Stimulated activated CD8-positive, alpha-beta memory T cell treated with anti-CD3 and anti-CD28 coated beads, Interleukin-15, amount 100 ng/mL, for 1 hour (primary cell): ENCODE measurements around the gene LRRC59.
"Not testable (repeated sequence)": the region's sequence is repeated elsewhere in the genome, so short reads cannot be mapped to it uniquely, and the experiment has no call there.

Source experiments
- DNase-seq: peaks from one replicate; pipeline ENCODE4 v3.0.0-alpha.2; 2020; ENCODE audit warnings: low read depth

Gene LRRC59

DNA sequence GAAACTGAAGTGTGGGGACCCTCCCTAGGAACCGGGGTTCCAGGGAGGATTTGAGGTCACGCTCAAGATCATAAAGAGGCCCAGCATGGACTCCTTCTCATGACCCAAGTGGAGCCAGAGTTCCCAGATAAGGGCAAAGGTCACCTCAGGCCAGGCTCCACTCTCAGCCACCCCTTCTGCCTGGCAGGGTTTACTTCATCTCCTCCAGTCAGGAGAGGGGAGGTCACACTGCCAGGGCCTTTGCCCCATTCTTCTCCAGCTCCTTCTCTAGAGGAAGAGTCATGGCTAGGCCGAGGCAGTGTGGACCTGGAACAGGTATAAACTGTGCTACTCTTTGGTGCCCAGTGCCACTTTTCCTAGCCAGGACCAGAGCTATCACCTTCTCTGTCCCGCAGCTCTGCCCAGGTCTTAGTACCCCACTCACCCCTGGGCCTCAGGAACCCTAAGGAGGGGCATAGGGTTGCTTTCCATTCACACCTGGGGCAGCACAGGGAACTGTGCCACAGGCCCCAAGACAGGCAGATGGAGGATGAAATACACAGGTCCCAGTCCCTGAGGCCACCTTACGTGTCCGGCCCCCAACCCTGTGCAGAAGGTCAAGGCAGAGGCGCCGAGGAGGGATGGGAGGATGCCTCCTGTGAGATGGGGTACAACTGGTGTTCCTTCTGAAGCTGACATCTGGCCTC is 27.8 kb upstream of the LRRC59 start:
- DNase-seq: no peak

DNA sequence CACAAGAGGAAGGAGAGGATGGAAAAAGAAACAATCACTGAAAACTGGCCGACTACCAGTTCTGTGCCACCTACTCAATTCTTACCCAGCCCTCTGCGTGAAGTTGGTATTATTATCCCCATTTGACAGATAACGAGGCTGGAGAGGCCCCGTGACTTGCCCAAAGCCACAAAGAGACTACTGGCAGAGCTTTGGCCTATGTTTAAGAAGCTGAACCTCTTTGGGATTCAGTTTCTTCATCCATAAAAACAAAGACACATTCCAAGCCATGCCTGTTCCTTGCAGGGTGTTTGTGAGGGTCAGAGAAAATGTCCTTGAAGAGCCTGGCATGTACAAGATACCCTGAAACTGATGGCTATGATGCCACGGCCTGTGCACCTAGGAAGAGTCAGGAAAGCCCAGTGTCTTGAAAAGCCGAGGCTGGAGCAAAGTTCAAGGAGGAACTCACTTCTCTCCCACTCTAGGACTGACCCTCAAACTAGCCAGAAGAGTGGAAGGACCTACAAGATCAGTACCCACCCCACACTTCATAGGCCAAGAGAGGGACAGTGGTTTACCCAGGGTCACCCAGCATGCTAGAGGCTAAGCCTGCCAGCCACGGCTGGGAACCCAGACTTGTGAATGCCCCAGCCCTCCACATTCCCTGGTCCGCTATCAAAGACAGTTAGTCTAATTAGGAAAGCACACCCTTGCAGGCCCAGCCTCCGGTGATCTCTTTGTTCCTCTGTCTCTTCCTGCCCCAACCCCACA is 27.1 kb upstream of the LRRC59 start:
- no peak for DNase-seq

DNA sequence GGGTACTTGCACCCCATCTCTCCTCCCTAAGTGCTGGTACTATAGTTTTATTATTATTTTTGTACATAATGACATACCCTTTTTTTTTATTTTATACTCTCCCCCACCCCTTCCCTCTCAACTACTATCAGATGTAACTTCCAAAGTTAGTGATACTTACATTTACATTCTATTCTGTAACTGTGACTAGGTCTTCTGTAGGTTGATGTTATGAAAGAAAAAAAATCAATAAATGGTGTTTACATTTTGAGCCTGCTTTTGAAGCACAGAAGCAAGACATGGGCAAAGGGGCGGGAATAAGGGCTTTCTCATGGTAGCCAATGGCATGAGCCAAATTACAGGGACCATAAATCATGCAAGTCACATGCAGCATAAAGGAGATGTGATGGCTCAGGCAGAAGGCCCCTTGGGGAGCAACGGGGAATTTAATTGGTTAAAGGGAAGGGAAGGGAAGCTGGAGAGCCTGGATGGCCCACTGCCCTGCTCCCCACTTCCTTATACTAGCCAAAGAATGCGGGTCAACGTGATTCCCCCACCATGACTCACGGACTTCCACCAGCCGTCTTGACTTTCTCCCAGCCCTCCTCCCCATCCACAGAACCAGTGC is 26.3 kb upstream of the LRRC59 start:
- no peak for DNase-seq

DNA sequence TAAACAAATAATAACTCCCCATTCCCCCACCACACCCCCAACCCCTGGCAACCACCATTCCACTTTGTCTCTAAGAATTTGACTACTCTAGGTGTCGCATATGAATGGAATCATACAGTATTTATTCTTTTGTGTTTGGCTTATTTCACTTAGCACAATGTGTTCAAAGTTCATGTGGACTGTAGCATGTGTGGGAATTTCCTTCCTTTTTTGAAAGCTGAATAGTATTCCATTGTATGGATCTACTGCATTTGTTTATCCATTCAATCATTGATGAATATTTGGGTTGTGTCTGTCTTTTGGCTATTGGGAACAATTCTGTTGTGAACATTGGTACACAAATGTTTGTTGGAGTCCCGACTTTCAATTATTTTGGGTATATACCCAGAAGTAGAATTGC is 25.4 kb upstream of the LRRC59 start:
- no peak for DNase-seq

DNA sequence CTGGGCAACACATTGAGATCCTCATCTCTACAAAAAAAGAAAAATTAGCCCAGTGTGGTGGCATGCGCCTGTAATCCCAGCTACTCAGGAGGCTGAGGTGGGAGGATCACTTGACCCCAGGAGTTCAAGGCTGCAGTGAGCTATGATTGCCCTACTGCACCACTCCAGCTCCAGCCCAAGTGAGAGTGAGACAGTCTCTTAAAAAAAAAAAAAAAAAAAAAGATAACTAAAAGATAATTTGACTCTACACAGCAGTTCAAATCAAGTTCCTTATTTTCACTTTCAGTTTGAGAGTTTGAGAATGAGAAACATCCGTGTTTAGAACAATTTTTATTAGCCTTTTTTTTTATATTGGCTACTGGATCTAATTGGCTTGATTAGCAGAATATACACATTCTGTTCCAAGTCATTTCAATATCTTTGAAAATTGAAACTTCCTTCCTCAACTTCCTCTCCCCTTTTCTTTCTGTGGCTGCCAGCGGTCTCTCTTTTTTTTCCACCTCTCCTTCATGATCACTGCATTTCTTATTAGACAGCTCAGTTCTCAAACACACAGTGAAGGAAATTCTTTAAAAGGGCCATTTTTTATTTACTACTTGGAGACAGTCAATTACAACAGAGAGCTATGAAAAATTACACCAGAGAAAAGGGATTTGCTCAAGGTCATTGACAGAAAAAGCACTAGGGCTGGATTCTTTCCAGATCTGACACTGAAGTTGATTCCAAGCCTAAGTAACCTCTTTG is 24.2 kb upstream of the LRRC59 start:
- no peak for DNase-seq

DNA sequence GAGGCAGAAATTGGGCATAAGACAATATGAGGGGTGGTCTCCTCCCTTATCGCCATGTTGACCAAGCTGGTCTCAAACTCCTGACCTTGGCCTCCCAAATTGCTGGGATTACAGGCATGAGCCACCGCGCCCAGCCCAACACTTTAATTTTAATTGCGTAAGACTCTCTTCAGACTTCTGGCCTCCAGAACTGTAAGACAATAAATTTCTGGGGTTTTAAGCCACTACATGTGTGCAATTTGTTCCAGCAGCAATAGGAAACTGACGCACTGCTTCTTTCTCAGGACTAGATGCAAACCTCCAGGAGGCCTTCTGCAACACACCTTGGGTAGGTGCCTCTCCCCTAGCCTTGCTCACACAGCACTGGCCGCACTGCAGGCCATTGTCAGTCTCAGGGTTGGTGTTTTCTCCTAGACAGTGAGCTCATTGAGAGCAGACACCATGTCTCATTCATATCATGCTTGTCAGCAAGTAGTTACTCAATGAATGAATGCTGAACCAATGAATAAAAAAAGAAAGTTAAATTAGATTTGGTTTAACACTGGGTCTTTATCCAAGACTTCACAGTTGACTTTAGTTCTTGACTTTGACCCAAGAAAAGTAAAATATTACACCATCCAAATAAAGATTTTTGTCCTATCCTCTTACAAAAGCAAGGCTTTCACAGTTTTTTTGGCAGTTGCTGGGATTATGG is 23.2 kb upstream of the LRRC59 start:
- DNase-seq: no peak

DNA sequence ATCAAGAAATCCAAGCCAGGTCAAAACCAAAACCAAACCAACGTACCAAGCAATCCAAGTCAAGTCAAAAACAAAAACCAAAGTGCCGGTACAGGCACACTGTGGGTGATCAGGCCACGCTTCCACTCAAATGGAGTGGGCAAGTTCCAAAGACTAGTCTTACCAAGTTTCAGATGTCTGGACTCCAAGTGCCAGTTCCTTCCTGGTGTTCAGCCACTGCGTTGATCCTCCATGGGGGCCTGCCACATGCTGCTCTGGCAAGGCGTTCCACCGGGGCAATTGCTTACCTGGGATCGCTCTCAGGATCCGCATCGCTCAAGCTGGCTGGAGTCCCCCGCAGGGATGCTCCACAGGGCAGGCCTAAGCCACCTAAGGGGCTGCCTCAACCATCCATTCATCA is 22.3 kb upstream of the LRRC59 start:
- not testable (repeated sequence) for DNase-seq

DNA sequence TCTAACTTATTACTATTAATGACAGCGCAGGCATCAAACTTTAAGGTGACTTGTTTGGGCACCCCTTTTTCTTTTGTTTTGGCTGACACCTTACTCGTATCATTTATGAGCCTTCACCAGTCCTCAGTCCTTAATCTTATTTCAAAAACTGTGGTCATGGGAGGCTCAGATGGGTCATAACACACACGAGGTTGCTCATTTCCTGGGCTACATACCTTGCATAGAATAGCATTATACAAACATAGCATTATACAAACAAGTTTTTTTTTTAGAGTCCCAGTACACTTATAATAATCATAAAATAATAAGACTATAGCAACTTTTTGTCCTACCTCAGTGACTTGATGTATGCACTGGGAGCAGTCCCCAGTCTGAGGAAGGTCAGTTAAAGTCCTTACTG is 17.5 kb upstream of the LRRC59 start:
- no peak for DNase-seq

DNA sequence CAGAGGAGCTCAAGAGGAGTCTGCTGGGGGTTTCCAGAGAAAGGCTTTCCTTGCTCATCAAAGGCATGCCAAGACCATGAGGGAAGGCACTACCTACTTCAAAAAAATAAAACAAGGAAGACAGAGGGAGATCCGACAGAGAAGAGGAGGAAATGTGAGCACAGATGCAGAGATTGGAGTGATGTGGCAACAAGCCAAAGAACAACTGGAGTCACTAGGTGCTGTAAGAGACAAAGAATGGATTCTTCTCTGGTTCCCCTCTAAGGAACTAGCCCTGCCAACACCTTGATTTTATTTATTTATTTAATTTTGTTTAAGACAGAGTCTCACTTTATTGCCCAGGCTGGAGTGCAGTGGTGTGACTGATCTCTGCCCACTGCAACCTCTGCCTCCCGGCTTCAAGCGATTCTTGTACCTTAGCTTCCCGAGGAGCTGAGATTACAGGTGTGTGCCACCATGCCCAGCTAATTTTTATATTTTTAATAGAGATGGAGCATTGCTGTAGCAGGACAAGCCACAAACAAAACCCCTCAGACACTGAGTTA is 14.9 kb upstream of the LRRC59 start:
- DNase-seq: no peak

DNA sequence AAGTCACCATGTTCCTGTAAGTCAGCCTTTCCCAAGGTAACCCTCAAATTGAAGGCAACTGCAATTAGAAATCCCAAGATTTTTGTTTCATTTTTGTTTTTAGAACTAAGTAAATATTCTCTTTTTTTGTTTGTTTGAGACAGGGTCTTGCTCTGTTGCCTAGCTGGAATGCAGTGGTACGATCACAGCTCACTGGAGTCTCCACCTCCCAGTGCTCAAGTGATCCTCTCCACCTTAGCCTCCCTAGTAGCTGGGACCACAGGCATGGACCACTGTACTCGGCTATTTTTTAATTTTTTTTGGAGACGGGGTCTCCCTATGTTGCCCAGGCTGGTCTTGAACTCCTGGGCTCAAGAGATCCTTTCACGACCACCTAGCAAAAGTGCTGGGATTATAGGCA is 10.6 kb upstream of the LRRC59 start:
- no peak for DNase-seq

DNA sequence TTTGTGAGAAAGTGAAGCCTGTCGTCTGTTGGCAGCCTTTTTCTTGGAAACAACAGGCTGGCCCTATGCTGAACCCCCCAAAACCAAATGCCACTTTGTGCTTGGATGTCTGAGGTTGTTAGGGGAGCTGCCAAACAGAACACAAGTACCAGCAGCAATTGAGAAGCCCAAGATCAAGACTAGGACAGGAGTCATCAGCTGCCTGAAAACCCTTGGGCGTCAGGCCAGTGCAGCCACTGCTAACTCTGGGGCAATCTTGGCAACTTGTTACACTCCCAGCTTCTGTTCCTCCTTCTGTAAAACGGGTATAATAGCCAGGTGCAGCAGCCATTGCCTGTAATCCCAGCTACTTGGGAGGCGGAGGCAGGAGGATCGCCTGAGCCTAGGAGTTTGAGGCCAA is 9.3 kb upstream of the LRRC59 start:
- no peak for DNase-seq

DNA sequence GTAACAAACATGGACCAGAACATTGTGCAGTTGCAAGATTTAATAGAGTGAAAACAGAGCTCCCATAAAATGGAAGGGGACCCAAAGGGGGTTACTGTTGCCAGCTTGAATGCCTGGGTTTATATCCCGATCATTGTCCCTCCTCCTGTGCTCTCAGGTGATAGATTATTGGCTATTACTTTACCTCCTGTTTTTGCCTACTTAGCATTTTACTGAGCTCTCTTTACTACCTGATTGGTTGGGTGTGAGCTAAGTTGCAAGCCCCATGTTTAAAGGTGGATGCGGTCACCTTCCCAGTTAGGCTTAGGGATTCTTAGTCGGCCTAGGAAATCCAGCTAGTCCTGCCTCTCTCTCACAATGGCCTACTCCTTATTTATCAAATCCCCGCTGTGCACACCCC is 8.0 kb upstream of the LRRC59 start:
- DNase-seq: not testable (repeated sequence)

DNA sequence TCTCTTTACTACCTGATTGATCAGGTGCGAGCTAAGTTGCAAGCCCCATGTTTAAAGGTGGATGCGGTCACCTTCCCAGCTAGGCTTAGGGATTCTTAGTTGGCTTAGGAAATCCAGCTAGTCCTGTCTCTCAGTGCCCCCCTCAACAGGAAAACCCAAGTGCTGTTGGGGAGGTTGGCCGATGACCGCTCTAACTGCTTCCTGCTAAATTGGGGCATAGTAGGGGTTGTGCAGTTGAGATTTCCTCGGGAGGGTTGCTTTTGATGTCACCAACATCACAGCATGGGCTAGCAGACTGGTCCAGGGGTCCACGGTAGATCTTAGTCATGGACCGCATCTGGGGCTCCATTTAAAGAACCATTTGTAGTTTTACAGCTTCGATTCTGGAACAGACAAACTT is 2.3 kb upstream of the LRRC59 start:
- not testable (repeated sequence) for DNase-seq

DNA sequence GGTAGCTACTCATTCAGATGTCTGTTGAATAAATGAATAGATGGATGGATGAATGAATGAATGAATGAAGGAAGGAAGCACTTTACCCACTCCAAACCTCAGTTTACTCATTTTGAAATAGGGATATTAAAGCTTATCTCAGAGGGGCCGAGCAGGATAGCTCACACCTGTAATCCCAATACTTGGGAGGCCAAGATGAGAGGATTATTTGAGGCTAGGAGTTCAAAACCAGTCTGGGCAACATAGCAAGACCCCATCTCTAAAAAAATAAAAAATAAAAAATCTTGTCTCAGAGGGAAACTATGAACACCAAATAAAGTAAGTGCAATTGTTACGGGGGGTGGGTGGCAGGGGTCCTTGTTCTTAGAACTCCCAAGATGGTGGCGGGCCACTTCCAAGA is 1.3 kb upstream of the LRRC59 start:
- DNase-seq: not testable (repeated sequence)

DNA sequence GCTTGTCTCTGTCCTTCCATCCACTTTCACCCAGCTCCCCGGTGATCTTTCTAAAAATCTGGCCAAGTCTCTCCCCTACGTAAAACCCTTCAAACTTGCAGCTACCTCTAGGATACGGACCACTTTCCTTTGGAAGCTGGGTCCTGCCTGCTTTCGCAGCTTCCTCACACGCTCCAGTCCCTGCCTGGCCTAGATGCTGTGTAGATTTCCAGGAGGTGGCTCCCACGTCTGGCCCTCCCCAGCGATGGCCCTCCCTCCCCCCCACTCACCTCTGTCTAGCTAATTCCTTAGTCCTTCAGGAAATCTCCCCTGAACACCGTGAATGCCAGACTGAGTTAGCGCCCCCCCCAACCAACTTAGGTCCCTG is 579 bp upstream of the LRRC59 start:
- no peak for DNase-seq

DNA sequence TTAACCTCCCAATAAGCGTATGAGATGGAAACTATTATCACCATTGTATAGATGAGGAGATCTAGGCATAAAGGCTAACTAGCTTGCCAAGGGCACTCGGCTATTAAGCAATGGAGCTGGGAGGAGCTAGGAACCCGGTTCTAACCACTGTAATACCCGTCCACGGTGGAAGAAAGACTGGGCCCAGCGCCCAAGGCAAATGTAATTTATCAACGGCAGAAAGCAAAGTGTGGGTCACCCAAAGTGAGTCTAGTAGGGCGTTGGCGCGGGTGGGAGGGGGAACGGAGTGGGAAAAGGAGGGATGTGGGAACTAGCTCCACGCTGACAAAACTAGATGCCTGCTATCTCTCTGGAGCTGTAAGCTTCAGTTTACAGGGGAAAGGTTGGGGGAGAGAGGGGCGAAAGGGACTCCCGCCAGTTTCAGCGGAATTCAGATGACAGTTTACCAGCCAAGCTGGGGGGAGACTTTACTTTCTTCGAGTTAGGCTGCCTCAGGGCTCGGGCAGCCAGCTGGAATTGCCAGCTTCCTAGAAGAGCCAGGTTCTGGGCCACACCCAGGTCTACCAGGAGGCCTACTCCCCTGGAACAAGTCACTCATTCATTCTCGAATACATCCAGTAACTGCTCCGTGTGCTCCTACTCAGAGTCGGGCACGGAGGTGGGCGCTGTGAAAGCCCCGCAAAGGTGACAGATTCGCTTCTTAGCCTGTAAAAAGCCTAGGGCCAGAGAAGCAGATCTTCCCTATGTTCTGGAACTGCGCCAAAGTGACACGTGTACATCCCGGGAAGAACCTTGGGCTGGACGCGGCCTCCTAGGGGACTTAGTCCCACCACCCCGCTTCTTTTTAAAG is 837 bp downstream of the LRRC59 start:
- DNase-seq: no peak

DNA sequence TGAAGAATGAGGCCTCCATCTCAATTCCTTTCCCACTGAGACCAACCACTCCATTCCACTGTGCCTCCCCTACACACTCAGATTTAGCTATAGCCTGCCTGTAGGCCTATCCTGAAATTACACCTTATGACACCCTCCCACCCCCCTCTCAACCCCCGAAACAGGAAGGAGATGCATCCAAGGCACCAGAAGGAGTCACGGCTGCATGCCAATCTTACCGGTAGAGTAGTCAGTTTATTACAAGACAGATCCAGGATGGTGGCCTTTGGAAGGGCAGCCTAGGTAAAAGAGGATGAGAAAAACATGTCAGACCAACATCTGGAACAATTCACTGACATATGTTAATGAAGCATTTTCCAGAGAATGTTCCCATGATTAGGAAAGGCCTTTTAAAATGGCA is 2.6 kb downstream of the LRRC59 start:
- DNase-seq: no peak

DNA sequence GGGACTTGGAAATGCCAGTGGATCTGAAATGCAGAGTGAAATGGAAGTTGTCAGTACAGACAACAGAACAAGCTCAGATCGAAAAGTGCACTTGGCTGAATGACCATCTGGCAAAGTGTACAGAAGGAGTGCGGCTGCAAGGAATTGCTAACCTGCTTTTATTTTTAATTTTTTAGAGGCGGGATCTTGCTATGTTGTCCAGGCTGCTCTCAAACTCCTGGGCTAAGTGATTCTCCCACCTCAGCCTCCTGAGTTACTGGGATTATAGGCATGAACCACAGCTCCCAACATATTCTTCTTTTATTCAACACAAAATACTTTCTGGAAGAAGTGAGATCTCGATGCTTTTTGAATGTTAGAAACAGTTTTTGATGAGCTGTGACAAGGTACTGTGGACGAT is 3.6 kb downstream of the LRRC59 start:
- DNase-seq: no peak

DNA sequence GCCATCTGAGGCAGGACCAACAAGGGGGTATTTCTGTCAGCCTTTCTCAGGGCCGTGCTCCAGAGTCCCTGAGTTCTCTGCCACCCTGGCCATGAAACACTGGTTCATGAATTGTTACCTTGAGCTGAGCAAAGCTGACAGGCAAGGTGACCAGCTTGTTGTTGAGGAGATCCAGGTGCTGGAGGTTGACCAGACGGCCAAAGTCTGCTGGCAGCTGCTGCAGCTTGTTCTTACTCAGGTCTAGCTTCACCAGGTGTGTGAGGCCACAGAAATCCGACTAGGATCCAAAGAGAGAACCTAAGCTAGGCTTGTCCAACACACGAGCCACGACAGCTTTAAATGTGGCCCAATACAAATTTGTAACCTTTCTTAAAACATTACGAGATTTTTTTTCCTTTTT is 4.7 kb downstream of the LRRC59 start:
- no peak for DNase-seq

DNA sequence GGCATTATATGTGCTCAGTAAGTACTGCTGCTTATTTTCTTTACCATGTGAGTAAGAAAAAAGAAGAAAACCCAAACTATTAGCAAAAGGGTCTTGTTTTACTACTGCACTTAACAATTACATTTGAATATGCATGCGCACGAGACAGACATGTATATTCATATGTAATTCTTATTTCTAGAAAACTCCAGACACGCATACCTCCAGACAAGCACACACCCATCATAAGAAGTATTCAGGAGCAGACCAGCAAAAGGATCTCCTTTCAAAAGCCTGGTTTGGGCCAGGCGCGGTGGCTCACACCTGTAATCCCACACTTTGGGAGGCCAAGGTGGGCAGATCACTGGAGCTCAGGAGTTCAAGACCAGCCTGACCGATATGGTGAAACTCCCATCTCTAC is 7.8 kb downstream of the LRRC59 start:
- DNase-seq: no peak

DNA sequence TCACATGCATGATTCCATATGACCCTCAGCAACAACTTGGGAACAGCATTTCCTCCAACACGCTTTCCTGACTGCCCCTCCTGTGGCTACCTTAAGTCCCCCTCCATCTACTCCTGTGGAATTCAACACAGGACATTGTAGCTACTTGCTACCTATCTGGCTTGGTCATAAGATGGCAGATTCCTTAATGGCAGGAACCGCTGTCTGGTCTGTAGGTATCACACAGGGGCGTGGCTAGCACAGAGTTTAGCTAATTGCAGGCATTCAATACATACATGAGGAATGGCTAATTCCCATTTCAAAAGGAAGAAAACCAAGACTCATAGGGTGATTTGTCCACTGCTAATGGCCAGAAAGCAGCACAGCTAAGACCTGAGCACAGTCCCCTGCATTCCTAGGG is 8.6 kb downstream of the LRRC59 start:
- no peak for DNase-seq
